ENCODE results near the gene ARL2BP. TPM values are rescaled to one million over a fixed set of nuclear protein-coding genes. Genes with fewer than 3 reads are reported as not detected.

The ARL2BP gene
- total and polyA plus RNA-seq, 2 of the 4 experiments (the other 2 are of a cell fraction): 46.9 to 73.7 TPM

DNA sequence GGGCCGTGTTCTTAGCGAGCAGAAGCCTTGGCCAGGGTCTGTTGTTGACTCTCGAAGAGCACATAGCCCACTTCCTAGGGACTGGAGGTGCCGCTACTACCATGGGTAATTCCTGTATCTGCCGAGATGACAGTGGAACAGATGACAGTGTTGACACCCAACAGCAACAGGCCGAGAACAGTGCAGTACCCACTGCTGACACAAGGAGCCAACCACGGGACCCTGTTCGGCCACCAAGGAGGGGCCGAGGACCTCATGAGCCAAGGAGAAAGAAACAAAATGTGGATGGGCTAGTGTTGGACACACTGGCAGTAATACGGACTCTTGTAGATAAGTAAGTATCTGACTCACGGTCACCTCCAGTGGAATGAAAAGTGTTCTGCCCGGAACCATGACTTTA, 40.4 kb upstream of the ARL2BP start:
- Histone ChIP-seq H2AK9ac (replicated peaks; ENCODE audit: low read depth, low read length, poor library complexity) (no peak overlapping the region), H4K8ac (ENCODE audit: low read depth in 2 of 2, low read length in 2 of 2) (no peak overlapping the region), H3K27ac (ENCODE audit: insufficient read depth, low read length) (no peak overlapping the region), H3K18ac (ENCODE audit: low read depth, low read length) (no peak overlapping the region), H3K23ac (ENCODE audit: low read depth, low read length) (no peak overlapping the region), H2BK120ac (ENCODE audit: low read depth, low read length) (no peak overlapping the region), H2BK20ac (ENCODE audit: low read depth, low read length) (no peak overlapping the region), H2AFZ (replicated peaks; ENCODE audit: low read length, poor library complexity) (no peak overlapping the region), H3K4me3 (ENCODE audit: insufficient read depth, low read depth, low read length) (no peak overlapping the region), H3K36me3 (ENCODE audit: control insufficient read depth, insufficient read depth, low read length) (peaks cover 22% of the 10 kb centered on the region), H4K5ac (ENCODE audit: low read depth, low read length) (no peak overlapping the region), H3K9ac (ENCODE audit: low read depth, low read length) (no peak overlapping the region), H4K20me1 (ENCODE audit: insufficient read depth, low read length) (peaks cover 5% of the 10 kb centered on the region; the same call in 1 of the 2 replicates), H3K56ac (ENCODE audit: extremely low read depth, insufficient read depth, low read length) (no peak overlapping the region), H3K4me1 (ENCODE audit: control insufficient read depth, insufficient read depth, low read length) (no peaks in the 10 kb centered on the region), H3K9me3 (ENCODE audit: control insufficient read depth, insufficient read depth, low read length) (no peaks in the 10 kb centered on the region), H2AK5ac (ENCODE audit: low read depth, low read length) (no peak overlapping the region), H3K79me1 (ENCODE audit: low read depth in 1 of 2, low read length in 2 of 2) (peaks cover 14 to 37% of the 10 kb centered on the region in 2 experiments; a peak in 3 of 4 replicates), H3K4me2 (ENCODE audit: low read depth, low read length) (no peak overlapping the region), H3K14ac (replicated peaks; ENCODE audit: low read depth, low read length) (no peak overlapping the region), H2BK5ac (ENCODE audit: low read depth, low read length, poor library complexity, severe bottlenecking) (no peak overlapping the region), H2BK15ac (ENCODE audit: low read depth, low read length) (no peak overlapping the region), H4K91ac (ENCODE audit: insufficient read depth, low read depth, low read length) (no peak overlapping the region), H3K9me1 (ENCODE audit: insufficient read depth, low read length) (peaks cover 6% of the 10 kb centered on the region), H3K4ac (ENCODE audit: low read depth, low read length) (no peak overlapping the region), H3K27me3 (ENCODE audit: control insufficient read depth, insufficient read depth, low read length) (no peaks in the 10 kb centered on the region)
- intact Hi-C loops (cut with micrococcal nuclease) (no loop called here), dilution Hi-C loops (cut with HindIII; ENCODE audit: low sequenced_read_pairs, unreplicated experiment) (no loop called here), in situ Hi-C loops (cut with MboI; ENCODE audit: low sequenced_read_pairs) (no loop called here)
- ChIA-PET POLR2A (ENCODE audit: unreplicated experiment) (no interaction called here), CTCF (no interaction called here)
- ATAC-seq (ENCODE audit: low read depth) (no peak), DNase-seq (no peak)
- 79% methylated on average over 7 of the region's 12 CpGs; no CpG with 5 or more reads in 1 of the 2 experiments for WGBS, 2 experiments (ENCODE audit: extremely low coverage in 2 of 2, insufficient read length in 1 of 2)
- no TSS peak for BruUV-seq (replicated peaks)
- TF ChIP-seq RCOR1 (IDR thresholded peaks at IDR 0.05; ENCODE audit: insufficient replicate concordance, low read length) (no peak), USF2 (IDR thresholded peaks at IDR 0.05; ENCODE audit: low read depth, low read length) (no peak)
